GM15510 (cell line): ENCODE measurements around the gene GNPDA1.

Source experiments
- POLR2A ChIP-seq: IDR thresholded peaks from 3 replicates; pipeline ENCODE4 v1.6.1; 2011; ENCODE audit warnings: borderline replicate concordance; ENCODE audit not compliant: insufficient read length; ENCODE audit errors: extremely low read depth

Gene GNPDA1

DNA sequence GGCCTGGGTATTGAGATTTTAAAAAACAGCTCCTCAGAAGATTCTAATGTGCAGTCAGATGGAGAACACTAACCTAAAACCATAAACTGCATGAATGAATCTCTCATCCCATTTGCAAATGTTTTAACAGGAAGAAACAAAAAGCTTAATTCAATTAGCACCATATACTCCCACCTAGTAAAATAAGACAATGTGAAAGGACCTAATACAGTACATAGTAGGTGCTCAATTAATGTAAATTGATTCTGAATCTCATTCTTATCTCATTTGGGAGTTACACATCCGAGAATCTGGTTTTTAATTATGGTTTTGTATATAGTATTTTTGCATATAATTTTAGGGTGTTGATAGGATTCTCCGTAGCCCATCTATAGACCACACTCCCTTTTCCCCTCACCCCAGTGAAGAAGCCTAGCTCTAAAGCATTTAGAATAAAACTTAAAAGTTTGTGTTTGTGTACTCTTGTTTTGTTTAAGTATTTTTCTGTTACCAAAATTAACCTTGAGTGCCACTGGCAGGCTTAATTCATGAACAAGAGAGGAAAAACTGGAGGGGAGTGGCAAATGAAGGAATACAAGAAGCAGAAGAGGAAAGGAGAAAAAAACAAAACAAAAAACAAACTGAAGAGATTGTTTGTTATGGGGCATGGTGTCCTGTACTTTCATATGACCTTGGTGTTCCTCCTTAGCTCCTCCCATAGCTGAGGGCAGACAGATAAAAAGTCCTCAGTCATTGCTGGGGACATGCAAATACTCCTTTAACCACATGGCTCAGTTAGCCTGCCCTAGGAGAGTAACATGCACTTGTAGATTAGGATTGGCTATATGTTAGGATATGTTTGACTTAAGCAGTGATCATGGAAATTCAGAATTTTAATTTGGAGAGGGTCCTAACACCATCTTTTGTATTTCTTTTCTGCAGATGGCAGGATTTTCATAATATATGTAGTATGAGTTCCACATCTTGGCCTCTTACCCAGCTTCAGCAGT lies 42.8 kb downstream of the GNPDA1 start:
- TF ChIP-seq POLR2A = no peak

DNA sequence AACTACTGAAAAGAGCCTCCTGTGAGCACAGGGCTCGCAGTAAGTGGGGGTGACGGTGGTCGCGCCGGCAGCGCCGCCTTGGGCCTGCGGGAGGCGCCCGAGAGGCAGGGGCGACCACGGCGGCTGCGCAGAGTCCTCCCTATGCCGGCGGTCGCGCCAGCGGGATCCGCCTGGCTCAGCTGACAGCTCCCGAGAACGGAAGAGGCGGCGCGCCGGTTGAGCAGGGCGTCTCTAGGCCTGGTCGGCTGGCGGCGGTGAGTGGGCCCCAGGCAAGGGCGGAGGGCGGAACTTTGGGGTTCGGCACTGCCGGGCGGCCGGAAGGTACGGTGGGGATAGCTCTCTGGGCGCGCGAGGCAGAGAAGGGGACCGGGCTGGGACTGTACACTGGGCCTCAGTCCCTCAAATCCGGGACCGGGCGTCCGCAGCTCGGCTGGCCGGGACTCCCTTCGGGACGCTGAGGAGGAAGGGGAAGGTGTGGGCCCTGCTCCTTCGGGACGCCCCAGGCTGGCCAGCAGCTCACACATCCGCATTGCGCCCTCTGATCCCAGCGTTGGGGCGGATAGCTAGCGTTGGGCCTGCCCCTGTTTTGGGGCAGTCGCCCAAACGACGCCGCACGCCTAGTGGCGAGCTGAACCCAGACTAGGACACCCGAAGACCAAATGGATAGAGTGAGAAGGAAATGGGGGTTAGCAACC lies 43.8 kb downstream of the GNPDA1 start, which contains the start of gene RNF14:
Gene RNF14, plus strand, starts transcription at position 192 of the 695 bp plus-strand sequence. CDS start 4,484 bp downstream, outside the sequence.
- TF ChIP-seq POLR2A = peak; percentile 90

DNA sequence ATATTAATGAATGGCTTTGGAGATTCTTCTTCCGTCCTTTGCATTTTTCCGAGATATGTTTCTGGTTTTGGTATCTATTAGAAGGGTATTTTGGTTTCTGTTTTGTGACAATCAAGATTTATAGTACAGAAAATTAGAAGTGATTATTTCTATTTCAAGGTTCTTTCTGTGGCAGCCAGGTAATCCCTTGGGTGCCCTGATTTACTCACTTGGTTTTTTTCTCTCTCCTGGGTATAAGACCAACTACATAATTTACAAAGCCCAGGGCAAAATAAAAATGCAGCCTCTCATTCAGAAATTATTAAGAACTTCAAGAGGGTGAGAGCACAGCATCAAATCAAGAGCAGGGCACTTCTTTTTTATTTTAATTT lies 45.9 kb downstream of the GNPDA1 start:
- TF ChIP-seq POLR2A = no peak

DNA sequence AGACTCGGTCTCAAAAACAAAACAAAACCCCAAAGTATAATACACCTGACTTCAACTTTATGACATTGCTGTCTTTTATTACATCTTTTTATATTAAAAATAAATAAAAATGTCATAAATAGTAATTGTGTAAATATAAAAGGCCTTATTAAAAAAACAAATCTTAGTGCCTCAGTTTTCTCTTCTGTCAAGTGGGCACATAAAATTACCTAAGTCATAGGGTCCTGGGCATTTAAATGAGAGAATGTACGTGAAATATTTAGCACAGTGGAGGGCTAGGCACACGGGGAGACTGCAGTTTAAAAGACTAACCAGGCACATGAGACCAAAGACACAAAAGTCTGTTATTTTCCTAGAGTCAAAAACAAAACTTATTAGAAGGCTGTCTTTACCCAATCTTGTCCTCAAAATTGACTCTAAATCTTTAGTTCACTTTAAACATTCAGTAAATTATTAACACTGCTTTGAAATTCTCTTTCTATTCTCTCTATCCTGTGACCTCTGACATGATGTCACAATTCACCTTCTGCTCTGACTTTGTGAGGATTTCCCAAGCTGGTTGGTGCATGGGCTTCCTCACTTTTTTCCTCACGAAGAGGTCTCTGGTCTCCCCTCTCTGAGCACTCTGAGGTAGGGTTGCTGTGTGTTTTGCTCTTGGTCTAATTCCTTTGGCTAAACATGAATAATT lies 46.4 kb downstream of the GNPDA1 start:
- TF ChIP-seq POLR2A = no peak

DNA sequence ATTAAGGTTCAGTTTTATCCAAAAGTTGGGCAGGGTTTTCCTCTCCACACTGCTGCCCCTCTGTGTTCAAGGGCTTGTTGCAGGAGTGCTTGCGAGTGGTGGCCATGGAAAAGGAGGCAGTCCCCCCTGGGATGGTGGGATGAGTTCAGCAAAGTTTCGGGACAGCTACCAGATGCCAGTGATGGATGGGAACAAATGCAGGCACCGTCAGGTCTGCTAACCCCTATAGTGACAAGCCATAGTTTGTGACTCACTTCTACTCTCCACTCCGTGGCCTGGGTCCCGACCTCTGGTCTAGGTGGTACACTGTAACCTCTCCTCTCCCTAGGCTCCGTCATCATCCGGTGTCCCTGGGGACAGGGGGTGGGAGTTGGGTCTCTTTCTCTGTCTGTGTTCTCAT lies 47.8 kb downstream of the GNPDA1 start:
- no peak for TF ChIP-seq POLR2A

DNA sequence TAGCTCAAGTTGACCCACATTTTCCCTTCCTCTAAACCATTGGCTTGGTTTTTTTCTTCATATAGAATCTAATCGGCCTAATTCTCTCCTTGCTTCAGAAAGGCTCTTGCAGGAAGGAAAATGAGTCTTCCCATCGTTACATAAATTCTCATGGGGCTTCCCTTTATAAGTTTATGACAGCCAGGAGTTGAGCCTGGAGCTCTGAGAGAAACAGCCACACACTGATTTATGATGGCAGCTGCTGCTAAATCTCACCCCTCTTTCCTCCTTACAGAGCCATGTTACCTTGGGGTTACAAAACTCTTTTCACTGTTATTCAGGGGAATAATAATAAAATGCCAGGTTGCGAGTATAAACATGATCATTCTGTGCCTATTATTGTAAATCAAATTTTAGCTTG lies 49.1 kb downstream of the GNPDA1 start:
- no peak for TF ChIP-seq POLR2A

DNA sequence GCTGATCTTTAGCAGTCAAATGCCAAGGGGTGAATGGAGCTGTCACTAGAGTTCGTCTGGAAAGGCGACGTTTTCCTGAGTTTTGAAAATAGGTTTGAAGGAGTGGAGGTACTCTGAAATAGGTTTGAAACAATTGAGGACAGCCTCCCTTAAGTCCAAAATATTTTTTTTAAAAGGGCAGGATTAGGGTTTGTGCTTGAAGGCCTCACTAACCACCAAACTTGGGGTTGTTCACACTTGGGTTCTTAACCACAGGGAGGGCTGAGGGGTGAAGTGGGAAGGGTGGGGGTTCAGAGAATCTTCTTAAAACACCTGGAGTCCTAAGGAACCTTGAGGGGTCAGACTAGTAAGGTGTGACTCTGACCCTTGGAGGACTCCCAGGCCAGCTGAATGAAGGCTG lies 51.4 kb downstream of the GNPDA1 start:
- TF ChIP-seq POLR2A = no peak

DNA sequence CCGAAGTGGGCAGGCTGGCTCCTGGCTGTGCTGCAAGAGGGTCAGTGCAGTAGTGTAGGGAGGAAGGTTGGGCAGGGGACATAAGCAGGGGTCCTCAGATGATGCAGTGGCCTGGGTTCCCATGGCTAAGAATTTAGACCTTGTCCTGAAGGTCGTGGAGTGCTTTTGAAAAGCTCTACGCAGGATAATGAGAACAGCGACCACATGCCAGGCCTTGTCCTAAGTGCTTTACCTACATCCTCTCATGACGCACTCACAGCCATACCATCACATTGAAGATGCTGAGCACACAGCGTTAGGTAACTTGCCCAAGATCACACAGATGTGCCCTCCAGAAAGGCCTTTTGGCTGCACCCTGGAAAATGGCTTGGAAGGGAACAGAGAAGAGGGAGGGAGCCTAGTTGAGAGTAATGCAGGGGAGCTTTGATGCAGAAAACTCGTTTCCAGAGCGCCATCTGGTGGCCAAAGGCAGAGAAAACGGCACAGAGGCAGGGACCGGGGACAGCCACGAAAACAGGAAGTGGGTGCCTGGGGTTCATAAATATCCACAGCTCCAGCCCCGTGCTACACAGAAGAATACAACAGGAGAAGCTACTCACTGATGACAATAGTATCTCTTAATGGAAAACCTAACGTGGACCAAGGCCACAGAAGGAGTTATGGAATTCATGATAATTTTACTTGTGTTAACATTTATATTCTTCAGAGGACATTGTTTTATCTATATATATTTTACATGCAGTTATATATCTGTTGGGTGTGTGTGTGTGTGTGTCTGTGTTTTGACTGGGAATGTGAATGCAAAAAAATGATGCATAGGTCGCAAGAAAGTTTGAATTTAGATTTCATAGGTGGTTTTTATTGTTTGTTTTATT lies 52.1 kb downstream of the GNPDA1 start:
- TF ChIP-seq POLR2A = no peak

DNA sequence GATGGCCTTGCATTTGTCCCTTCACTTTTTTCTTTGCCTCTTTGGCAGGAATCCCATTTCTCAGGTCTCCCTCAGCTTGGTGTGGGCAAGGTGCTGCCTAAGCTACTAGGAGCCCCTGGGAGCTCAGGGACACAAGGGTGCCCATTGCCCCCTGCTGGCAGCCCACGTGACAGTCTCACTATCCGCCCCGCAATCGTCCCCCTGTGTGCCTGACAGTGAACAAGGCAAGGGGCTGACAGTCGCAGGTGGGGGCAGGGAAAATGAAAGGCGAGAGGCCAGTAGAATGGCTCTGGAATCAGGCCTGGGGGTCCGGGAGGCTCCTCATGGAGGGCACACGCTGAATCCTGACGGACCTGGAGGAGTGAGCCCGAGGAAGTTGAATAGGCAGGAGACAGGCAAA lies 52.8 kb downstream of the GNPDA1 start:
- TF ChIP-seq POLR2A = no peak

DNA sequence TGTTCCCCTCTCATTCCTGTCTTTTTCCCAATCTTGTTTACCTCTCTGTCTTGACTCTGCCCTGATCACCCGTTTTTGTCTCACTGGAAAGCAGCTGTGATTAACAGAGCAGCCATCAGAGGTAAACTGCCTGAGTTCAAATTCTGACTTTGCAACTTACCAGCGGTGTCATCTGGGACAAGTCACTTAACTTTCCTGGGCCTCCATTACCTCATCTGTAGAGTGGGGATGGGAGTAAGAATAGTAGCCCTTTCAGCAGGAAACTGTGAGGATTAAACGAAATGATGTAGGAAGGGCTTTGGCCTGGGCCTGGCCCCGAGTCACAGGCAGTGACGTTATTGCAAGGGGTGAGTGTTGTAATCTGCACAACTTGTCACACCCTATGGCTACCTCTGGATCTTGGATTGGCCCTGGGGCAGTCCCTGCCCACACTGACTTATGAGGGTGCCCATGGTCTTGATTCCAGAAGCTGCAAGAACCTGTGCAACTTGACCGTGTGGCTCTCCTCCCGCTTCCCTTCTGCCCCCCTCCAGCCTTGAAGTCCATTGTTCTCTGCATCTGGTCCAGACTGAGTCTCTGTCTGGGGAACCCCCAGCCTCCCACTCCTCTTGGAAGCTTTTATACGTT lies 54.2 kb downstream of the GNPDA1 start:
- no peak for TF ChIP-seq POLR2A

DNA sequence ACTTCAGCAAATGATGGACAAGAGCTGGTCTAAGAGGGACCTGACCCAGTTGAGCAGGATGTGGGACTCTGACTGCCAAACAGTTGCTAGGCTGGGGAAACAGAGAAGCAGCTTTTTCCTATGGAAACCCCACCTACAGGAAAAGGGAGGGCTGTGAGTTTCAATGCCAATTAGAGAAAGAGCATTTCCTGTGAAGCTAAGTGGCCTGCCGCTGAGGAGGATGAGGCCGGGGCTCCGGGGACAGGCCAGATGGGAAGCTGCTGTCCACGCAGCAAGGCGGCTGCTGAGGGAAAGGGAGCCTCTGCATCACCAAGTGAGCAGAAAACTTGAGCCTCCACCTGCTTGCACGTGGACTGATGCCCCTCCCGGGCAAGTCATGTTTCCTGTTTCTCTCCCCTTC lies 54.7 kb downstream of the GNPDA1 start, which contains the start of gene PCDH12:
Gene PCDH12, minus strand, starts transcription at position 90 of the 400 bp plus-strand sequence. CDS start 351 bp downstream, outside the sequence.
- no peak for TF ChIP-seq POLR2A

DNA sequence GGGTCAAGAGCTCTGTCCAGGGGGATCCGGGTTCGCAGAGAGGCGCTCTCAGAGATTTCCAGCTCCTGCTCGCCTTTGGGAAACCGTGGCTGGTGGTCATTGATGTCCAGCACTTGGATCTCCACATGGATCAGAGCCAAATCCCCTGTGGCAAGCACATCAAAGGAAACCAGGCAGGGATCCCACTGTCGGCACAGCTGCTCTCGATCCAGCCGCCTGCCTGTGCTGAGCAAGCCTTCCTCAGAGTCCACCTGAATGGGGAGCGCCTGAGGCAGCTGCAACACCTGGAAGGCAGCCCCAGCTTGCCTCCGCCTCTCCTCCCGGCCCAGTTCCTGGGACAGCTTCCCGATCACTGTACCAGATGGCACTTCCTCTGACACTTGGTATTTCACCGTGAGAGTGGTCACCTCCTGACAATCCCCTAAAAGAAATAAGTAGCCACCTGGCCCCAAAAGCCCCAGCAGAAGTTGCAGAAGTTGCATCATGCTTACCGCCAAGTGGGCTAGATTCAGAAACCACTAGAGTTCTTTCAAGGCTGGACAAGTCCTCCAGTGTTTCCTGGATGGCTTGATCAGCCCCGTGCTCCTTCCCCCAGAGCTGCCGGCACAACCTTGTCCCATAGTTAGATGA lies 55.3 kb downstream of the GNPDA1 start:
- TF ChIP-seq POLR2A = no peak

DNA sequence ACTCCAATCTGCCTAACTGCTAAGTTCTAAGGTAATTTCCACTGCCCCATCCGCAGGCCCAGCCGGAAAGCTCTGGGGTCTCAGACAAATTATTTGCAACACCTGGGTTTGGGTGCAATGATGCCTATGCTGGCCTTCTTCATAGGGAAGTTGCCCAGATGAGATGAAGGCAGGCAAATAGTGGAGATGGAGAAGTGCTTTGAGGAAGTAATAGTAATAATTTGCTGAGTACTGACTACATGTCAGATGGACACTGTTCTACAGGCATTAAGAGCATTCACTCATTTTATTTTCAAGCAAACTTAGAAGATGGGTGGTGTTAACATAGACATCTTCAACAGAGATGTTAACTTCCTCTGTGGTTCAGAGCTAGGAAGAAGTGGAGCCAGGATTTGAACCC lies 58.6 kb downstream of the GNPDA1 start:
- no peak for TF ChIP-seq POLR2A
